GM12878 (cell line): ENCODE results near the gene PROSER3. TPM values are rescaled to one million over a fixed set of nuclear protein-coding genes. Genes with fewer than 3 reads are reported as not detected.

ENCODE experiments used
- ATAC-seq: fragments of 200-7000 bp; cut with Tn5 transposase; 3 replicates; pipeline ENCODE4 v1.9.1; 2020; ENCODE audit warnings: mild to moderate bottlenecking, moderate library complexity
- BruUV-seq: library from RNA; stranded (reverse); fragments of 400-500 nt; replicated peaks from 2 replicates; lab custom pipeline; 2021; lab: Mats Ljungman, UMichigan
- CTCF ChIA-PET: fragments of 300-600 bp; sonication (Branson Sonifier 250); formaldehyde crosslinking; extraction: SDS; loops from one replicate; lab custom pipeline; 2021; ENCODE audit warnings: inconsistent platforms; lab: Yijun Ruan, JAX
- POLR2A ChIA-PET: fragments of 350-600 bp; formaldehyde crosslinking; extraction: SDS; loops from one replicate; lab custom pipeline; 2021; ENCODE audit warnings: inconsistent platforms; lab: Charles Lee
- RAD21 ChIA-PET: fragments of 300-600 bp; sonication (Branson Sonifier 250); formaldehyde crosslinking; loops from one replicate; lab custom pipeline; 2023; ENCODE audit warnings: antibody characterized with exemption; ENCODE audit not compliant: unreplicated experiment; lab: Charles Lee
- SMC1A ChIA-PET: fragments of 300-600 bp; sonication (Branson Sonifier 250); formaldehyde crosslinking; loops from one replicate; lab custom pipeline; 2023; ENCODE audit not compliant: unreplicated experiment, uncharacterized antibody; lab: Charles Lee
- DNase-seq: peaks from one replicate; pipeline ENCODE4 v3.0.0-alpha.2; 2011; ENCODE audit warnings: low read depth, low spot score
- FAIRE-seq: peaks from 3 replicates; lab custom pipeline; 2011; peaks lifted over from hg19 to GRCh38; lab: Jason Lieb, UNC
- H2AFZ ChIP-seq: 2 replicates; pipeline ENCODE4 v1.6.0; 2011; ENCODE audit warnings: low read depth, low read length, control low read depth; ENCODE audit not compliant: control insufficient read depth
- H3K27ac ChIP-seq: 2 replicates; pipeline ENCODE4 v1.5.1; 2011; ENCODE audit warnings: control low read depth; ENCODE audit not compliant: control insufficient read depth, insufficient read depth
- H3K27me3 ChIP-seq, 2 experiments: replicated peaks in 1 of 2; 2 replicates each; pipeline versions ENCODE4 v1.6.0 to v1.6.1; 2011; ENCODE audit warnings: low read length in 1 of 2; ENCODE audit not compliant: control insufficient read depth in 2 of 2, insufficient read depth in 2 of 2
- H3K36me3 ChIP-seq, 2 experiments: 2 replicates each; pipeline ENCODE4 v1.5.1; 2011; ENCODE audit warnings: low read length in 1 of 2; ENCODE audit not compliant: control insufficient read depth in 2 of 2, insufficient read depth in 2 of 2
- H3K4me1 ChIP-seq: 2 replicates; pipeline ENCODE4 v1.6.1; 2011; ENCODE audit warnings: mild to moderate bottlenecking, low read length, moderate library complexity, mixed read lengths; ENCODE audit not compliant: control insufficient read depth, insufficient read depth
- H3K4me2 ChIP-seq: 2 replicates; pipeline ENCODE4 v1.6.0; 2011; ENCODE audit warnings: control low read depth; ENCODE audit not compliant: control insufficient read depth, insufficient read depth
- H3K4me3 ChIP-seq: fragments of 200-600 bp; sonication (generic); 2 replicates; pipeline ENCODE4 v1.5.1; 2016
- H3K79me2 ChIP-seq: 2 replicates; pipeline ENCODE4 v1.6.0; 2011; ENCODE audit warnings: low read length; ENCODE audit not compliant: control insufficient read depth, insufficient read depth
- H3K9ac ChIP-seq: 2 replicates; pipeline ENCODE4 v1.8.0; 2011; ENCODE audit warnings: low read length, control low read depth, mixed read lengths; ENCODE audit not compliant: control insufficient read depth, insufficient read depth
- H3K9me3 ChIP-seq: replicated peaks from 3 replicates; pipeline ENCODE4 v1.5.1; 2011; ENCODE audit warnings: mild to moderate bottlenecking, low read length; ENCODE audit not compliant: control insufficient read depth, insufficient read depth
- H4K20me1 ChIP-seq: 2 replicates; pipeline ENCODE4 v1.6.0; 2011; ENCODE audit not compliant: control insufficient read depth, insufficient read depth
- EGR1 ChIP-seq, 2 experiments: IDR thresholded peaks; 1 replicate in 1 of 2; 2 replicates in 1 of 2; pipeline ENCODE4 v1.6.1; 2011 to 2012; ENCODE audit warnings: low read depth in 2 of 2, low read length in 2 of 2, borderline replicate concordance in 1 of 2, mild to moderate bottlenecking in 1 of 2, moderate library complexity in 1 of 2
- ETV6 ChIP-seq, 2 experiments: fragments of 450-650 bp in 1 of 2; IDR thresholded peaks in 1 of 2; conservative IDR thresholded peaks in 1 of 2; 2 replicates each; pipeline ENCODE4 v1.6.1; 2014; ENCODE audit warnings: antibody characterized with exemption in 1 of 2, borderline replicate concordance in 1 of 2, low read depth in 1 of 2, mild to moderate bottlenecking in 1 of 2, moderate library complexity in 1 of 2
- EZH2 ChIP-seq: IDR thresholded peaks from 2 replicates; pipeline ENCODE4 v1.6.1; 2012; ENCODE audit warnings: low read depth, mild to moderate bottlenecking, control low read depth, inconsistent platforms, low read length, borderline replicate concordance; ENCODE audit not compliant: control insufficient read depth
- IRF5 ChIP-seq: fragments of 450-650 bp; IDR thresholded peaks from 2 replicates; pipeline ENCODE4 v1.6.1; 2017; ENCODE audit warnings: borderline replicate concordance
- MAX ChIP-seq: IDR thresholded peaks from 2 replicates; pipeline ENCODE4 v1.6.1; 2012; ENCODE audit warnings: low read depth, low read length, improper control_type of control experiment
- MEF2A ChIP-seq: IDR thresholded peaks from 2 replicates; pipeline ENCODE4 v1.6.1; 2011; ENCODE audit warnings: low read depth, mild to moderate bottlenecking, low read length, moderate library complexity; ENCODE audit not compliant: insufficient read depth
- MLLT1 ChIP-seq: fragments of 450-650 bp; IDR thresholded peaks from 2 replicates; pipeline ENCODE4 v1.6.1; 2016; ENCODE audit warnings: mild to moderate bottlenecking
- PBX3 ChIP-seq: IDR thresholded peaks from 2 replicates; pipeline ENCODE4 v1.6.1; 2011; ENCODE audit warnings: mild to moderate bottlenecking, low read depth, low read length, moderate library complexity; ENCODE audit not compliant: insufficient replicate concordance
- SMARCA5 ChIP-seq: fragments of 450-650 bp; IDR thresholded peaks from 2 replicates; pipeline ENCODE4 v1.6.1; 2017; ENCODE audit warnings: mild to moderate bottlenecking
- SUZ12 ChIP-seq: fragments of 200-600 bp; sonication (generic); IDR thresholded peaks from one replicate; pipeline ENCODE4 v1.6.1; 2018; ENCODE audit warnings: antibody characterized with exemption, mild to moderate bottlenecking; ENCODE audit not compliant: unreplicated experiment
- TARDBP ChIP-seq: IDR thresholded peaks from 2 replicates; pipeline ENCODE4 v1.6.1; 2016; ENCODE audit warnings: borderline replicate concordance
- ZNF687 ChIP-seq: fragments of 450-650 bp; IDR thresholded peaks from 2 replicates; pipeline ENCODE4 v1.6.1; 2017; ENCODE audit warnings: mild to moderate bottlenecking, moderate library complexity
- WGBS: methylation state at CpG from one replicate; pipeline ENCODE4 v1.1.6; 2016; ENCODE audit warnings: low lambda C conversion rate; ENCODE audit not compliant: insufficient replicate concordance, insufficient coverage; ENCODE audit errors: missing lambda C conversion rate; 5-methylcytosine and 5-hydroxymethylcytosine counted together
- in situ Hi-C: fragments of 300-500 bp; cut with MboI; formaldehyde crosslinking; loops from 9 replicates; pipeline ENCODE4 v1.14.3; 2018; ENCODE audit warnings: mixed read lengths
- intact Hi-C: fragments of 100-400 bp; cut with micrococcal nuclease; formaldehyde crosslinking; loops from one replicate; pipeline ENCODE4 v1.14.2; 2022; ENCODE audit not compliant: unreplicated experiment
- polyA plus RNA-seq, 11 experiments: library from polyadenylated mRNA; depleted of rRNA in 4 of 11; unstranded in 6 of 11; stranded (reverse) in 5 of 11; fragments of >200 nt; fragmentation: Nextera tagmentation in 4 of 11; fragmentation: Illumina TruSeq in 1 of 11; extraction: Ambion mirVana in 4 of 11; extraction: Trizol in 1 of 11; gene quantifications; 1 replicate in 1 of 11; 2 replicates in 10 of 11; pipeline versions ENCODE4 v1.2.1 to v1.2.3, GENCODE V29; 2011 to 2016; ENCODE audit warnings: inconsistent platforms in 2 of 11, missing spikeins in 2 of 11, low read depth in 1 of 11
- total RNA-seq, 4 experiments: library from RNA; depleted of rRNA in 3 of 4; stranded (reverse); fragments of >200 nt in 3 of 4; fragmentation: Illumina TruSeq in 1 of 4; extraction: Trizol in 1 of 4; gene quantifications; 2 replicates each; pipeline versions ENCODE4 v1.2.1 to v1.2.3, GENCODE V29; 2013 to 2021

Gene PROSER3
- total and polyA plus RNA-seq, 10 of the 15 experiments (the other 5 are each of a cell fraction or from before 2014, with no cell fraction given), result 0.85 to 25.1 (median 9.6) TPM

GRCh38 chr19:35742121-35742724 lies 15.8 kb upstream of the PROSER3 start, which contains the start of gene IGFLR1:
IGFLR1 (minus strand) TSS chr19:35742452; CDS start chr19:35741180, 1,272 bp downstream.
- FAIRE-seq, result peak; percentile 99
- WGBS, result 3% methylated on average over 9 of the region's 9 CpGs
- H3K36me3 ChIP-seq, result peaks cover 4 to 18% of the 10 kb centered on the region in 2 experiments; a peak in 2 of 4 replicates
- ChIA-PET SMC1A (interaction anchor here (0.6 to 1.6 kb wide), 4 partner anchors 29 to 311 kb away, joined by 3 to 9 read pairs (median 6); no protein-coding TSS in a partner anchor), POLR2A (interaction anchor here (0.9 to 7.1 kb wide), 6 partner anchors 15 to 50 kb away, joined by 4 to 91 read pairs (median 8); partner anchors contain the start of gene KMT2B), CTCF (interaction anchor here (0.7 to 4.3 kb wide), 3 partner anchors 29 to 190 kb away, joined by 3 to 18 read pairs (median 3); no protein-coding TSS in a partner anchor), RAD21 (interaction anchor here (1.1 to 1.7 kb wide), 7 partner anchors 24 to 189 kb away, joined by 3 to 9 read pairs (median 7); no protein-coding TSS in a partner anchor)
- no peaks in the 10 kb centered on the region for H4K20me1 ChIP-seq
- H3K4me1 ChIP-seq, result peaks cover 32% of the 10 kb centered on the region
- peaks cover 28% of the 10 kb centered on the region for H3K79me2 ChIP-seq
- peak; percentile 29 for ATAC-seq
- in situ Hi-C loops (no loop called here), intact Hi-C loops (no loop called here)
- DNase-seq, result peak; percentile 64
- H3K4me2 ChIP-seq, result peak within 1 kb of the TSS; percentile 99
- H3K27me3 ChIP-seq, result no peaks in the 10 kb centered on the region
- H3K9me3 ChIP-seq, result no peaks in the 10 kb centered on the region
- H3K4me3 ChIP-seq, result peak within 1 kb of the TSS; percentile 83
- no TSS peak for BruUV-seq
- peak within 1 kb of the TSS; percentile 88 for H3K9ac ChIP-seq
- H2AFZ ChIP-seq, result peak within 1 kb of the TSS; percentile 54
- peak within 1 kb of the TSS; percentile 99 for H3K27ac ChIP-seq
- TF ChIP-seq EZH2, result 0 out of 2 replicates have a peak, but pooled peaks have one; percentile 21
- peak; percentile 9 for TF ChIP-seq PBX3
- no peak for TF ChIP-seq SUZ12
- peak; percentile 78 for TF ChIP-seq MLLT1
- TF ChIP-seq TARDBP, result no peak
- TF ChIP-seq MAX, result peak; percentile 67; the same call in 1 of the 2 replicates
- 0 out of 2 replicates have a peak, but pooled peaks have one; percentile 51 for TF ChIP-seq MEF2A
- no peak for TF ChIP-seq SMARCA5
- TF ChIP-seq ETV6 (conservative IDR thresholded peaks at IDR 0.05 in 1 of 2, IDR thresholded peaks at IDR 0.05 in 1 of 2; ENCODE audit: borderline replicate concordance in 1 of 2, low read depth in 1 of 2), result peak in 1 of 2 experiments; percentile 75; a peak in 2 of 4 replicates
- TF ChIP-seq ZNF687, result peak; percentile 41; the same call in 1 of the 2 replicates
- TF ChIP-seq EGR1 (IDR thresholded peaks at IDR 0.05; ENCODE audit: borderline replicate concordance in 1 of 2, low read depth in 2 of 2, low read length in 2 of 2), result peak; percentile 34 to 97
- TF ChIP-seq IRF5, result no peak
